Loucy (cell line): ENCODE measurements around the gene RILPL1.

Experiments used
- H2AFZ ChIP-seq: fragments of 200-600 bp; sonication (generic); 2 replicates; pipeline ENCODE4 v1.6.0; 2016; ENCODE audit warnings: antibody characterized with exemption, mild to moderate bottlenecking, low read length, moderate library complexity
- H3F3A ChIP-seq: fragments of 200-600 bp; 2 replicates; pipeline ENCODE4 v1.6.0; 2016; ENCODE audit warnings: antibody characterized with exemption, low read depth, mild to moderate bottlenecking
- H3K27me3 ChIP-seq: fragments of 200-600 bp; sonication (generic); 2 replicates; pipeline ENCODE4 v1.6.1; 2014; ENCODE audit warnings: low read length, mild to moderate bottlenecking; ENCODE audit not compliant: insufficient read depth, poor library complexity, severe bottlenecking
- H3K36me3 ChIP-seq: fragments of 200-600 bp; sonication (generic); 2 replicates; pipeline ENCODE4 v1.6.1; 2016; ENCODE audit warnings: low read length; ENCODE audit not compliant: insufficient read depth
- H3K4me1 ChIP-seq: fragments of 200-600 bp; sonication (generic); 2 replicates; pipeline ENCODE4 v1.5.1; 2014; ENCODE audit warnings: low read length, mild to moderate bottlenecking; ENCODE audit not compliant: insufficient read depth, poor library complexity, severe bottlenecking
- H3K4me2 ChIP-seq: fragments of 200-600 bp; sonication (generic); 2 replicates; pipeline ENCODE4 v1.6.0; 2014; ENCODE audit warnings: antibody characterized with exemption, low read length, low read depth, mild to moderate bottlenecking; ENCODE audit not compliant: poor library complexity, severe bottlenecking
- H3K4me3 ChIP-seq: fragments of 200-600 bp; sonication (generic); 2 replicates; pipeline ENCODE4 v1.5.1; 2014; ENCODE audit warnings: low read length, mild to moderate bottlenecking, mixed read lengths; ENCODE audit not compliant: poor library complexity, severe bottlenecking
- H3K79me2 ChIP-seq: fragments of 200-600 bp; sonication (generic); 2 replicates; pipeline ENCODE4 v1.6.1; 2014; ENCODE audit warnings: low read length; ENCODE audit not compliant: insufficient read depth
- H3K9ac ChIP-seq: fragments of 200-600 bp; sonication (generic); 2 replicates; pipeline ENCODE4 v1.6.0; 2014; ENCODE audit warnings: mild to moderate bottlenecking, low read depth, low read length, moderate library complexity; ENCODE audit not compliant: poor library complexity, severe bottlenecking
- H3K9me2 ChIP-seq: fragments of 200-600 bp; sonication (generic); replicated peaks from 2 replicates; pipeline ENCODE4 v1.6.1; 2016; ENCODE audit warnings: low read depth, low read length, mixed read lengths
- H3K9me3 ChIP-seq: fragments of 200-600 bp; sonication (generic); 2 replicates; pipeline ENCODE4 v1.6.1; 2014; ENCODE audit warnings: mild to moderate bottlenecking, antibody characterized with exemption, low read length, low read depth; ENCODE audit not compliant: insufficient read depth
- H4K20me1 ChIP-seq: fragments of 200-600 bp; sonication (generic); 2 replicates; pipeline ENCODE4 v1.6.0; 2014; ENCODE audit warnings: antibody characterized with exemption, low read length, mild to moderate bottlenecking; ENCODE audit not compliant: insufficient read depth, poor library complexity, severe bottlenecking
- CTCF ChIP-seq: fragments of 200-600 bp; sonication (generic); conservative IDR thresholded peaks from 2 replicates; pipeline ENCODE4 v1.5.1; 2014; ENCODE audit warnings: mild to moderate bottlenecking, antibody characterized with exemption, low read length
- EZH2phosphoT487 ChIP-seq: fragments of 200-600 bp; IDR thresholded peaks from 2 replicates; pipeline ENCODE4 v1.6.1; 2018; ENCODE audit warnings: antibody characterized with exemption, mild to moderate bottlenecking, moderate library complexity, borderline replicate concordance

RILPL1 gene

GRCh38 chr12:123578243-123578642 lies 44.7 kb upstream of the RILPL1 start:
- peaks cover 5% of the 10 kb centered on the region for H3K4me1 ChIP-seq
- H3K9ac ChIP-seq = no peak overlapping the region
- no peaks in the 10 kb centered on the region for H4K20me1 ChIP-seq
- no peak overlapping the region for H3K4me3 ChIP-seq
- H3K27me3 ChIP-seq = no peaks in the 10 kb centered on the region
- H3K4me2 ChIP-seq = no peak overlapping the region
- H3F3A ChIP-seq = no peaks in the 10 kb centered on the region
- TF ChIP-seq EZH2phosphoT487 (no peak), CTCF (no peak)
- no peaks in the 10 kb centered on the region for H3K36me3 ChIP-seq
- no peaks in the 10 kb centered on the region for H3K9me2 ChIP-seq
- no peak overlapping the region for H2AFZ ChIP-seq
- H3K9me3 ChIP-seq = no peaks in the 10 kb centered on the region
- H3K79me2 ChIP-seq = peaks cover 11% of the 10 kb centered on the region

GRCh38 chr12:123576611-123577010 lies 43.1 kb upstream of the RILPL1 start:
- H3K4me3 ChIP-seq = no peak overlapping the region
- H3K4me1 ChIP-seq = no peaks in the 10 kb centered on the region
- no peak overlapping the region for H3K4me2 ChIP-seq
- no peaks in the 10 kb centered on the region for H4K20me1 ChIP-seq
- TF ChIP-seq CTCF (no peak), EZH2phosphoT487 (no peak)
- no peaks in the 10 kb centered on the region for H3K9me2 ChIP-seq
- H3K9ac ChIP-seq = no peak overlapping the region
- no peaks in the 10 kb centered on the region for H3K27me3 ChIP-seq
- H3K36me3 ChIP-seq = no peaks in the 10 kb centered on the region
- H3K9me3 ChIP-seq = no peaks in the 10 kb centered on the region
- no peaks in the 10 kb centered on the region for H3K79me2 ChIP-seq
- no peaks in the 10 kb centered on the region for H3F3A ChIP-seq
- no peak overlapping the region for H2AFZ ChIP-seq

DNA sequence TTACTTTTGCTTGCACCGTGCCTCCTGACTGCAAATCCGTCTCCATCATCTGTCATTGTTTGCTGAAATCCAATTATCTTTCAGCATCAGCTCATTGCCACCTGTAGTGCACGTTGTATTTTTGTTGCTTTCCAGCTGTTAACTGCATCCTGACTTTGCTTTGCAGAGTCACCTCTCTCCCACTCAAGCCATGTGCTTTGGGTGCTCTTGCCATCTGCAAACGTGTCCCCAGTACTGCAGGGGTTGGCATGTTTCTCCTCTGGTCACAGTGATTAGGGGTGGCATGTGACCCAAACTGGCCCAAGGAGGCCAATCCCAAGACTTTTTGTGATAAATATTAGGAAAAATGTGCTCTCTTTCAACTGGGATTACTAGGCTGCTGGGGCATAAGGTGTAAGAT lies 40.4 kb upstream of the RILPL1 start:
- no peak overlapping the region for H3K4me3 ChIP-seq
- H3K9me3 ChIP-seq = no peaks in the 10 kb centered on the region
- H3K79me2 ChIP-seq = no peaks in the 10 kb centered on the region
- no peak overlapping the region for H3K4me2 ChIP-seq
- H3K9me2 ChIP-seq = no peaks in the 10 kb centered on the region
- no peaks in the 10 kb centered on the region for H3K36me3 ChIP-seq
- no peaks in the 10 kb centered on the region for H4K20me1 ChIP-seq
- no peak overlapping the region for H3K9ac ChIP-seq
- TF ChIP-seq EZH2phosphoT487 (no peak), CTCF (no peak)
- no peaks in the 10 kb centered on the region for H3K27me3 ChIP-seq
- H3F3A ChIP-seq = no peaks in the 10 kb centered on the region
- H3K4me1 ChIP-seq = peaks cover 17% of the 10 kb centered on the region
- H2AFZ ChIP-seq = no peak overlapping the region
